ENCODE measurements around the gene SMOC1.

Gene SMOC1

GRCh38 chr14:69941768-69942742 lies 62.8 kb downstream of the SMOC1 start:
- DNase-seq (ENCODE audit: low read depth in 2 of 2): no peak

- no peak for DNase-seq (ENCODE audit: low read depth in 2 of 2)
Observed at GRCh38 chr14:69943084-69943780, 64.0 kb downstream of the SMOC1 start.

GRCh38 chr14:69945347-69945746 lies 66.1 kb downstream of the SMOC1 start:
- no peak for DNase-seq (ENCODE audit: low read depth in 2 of 2)

GRCh38 chr14:69945912-69946311 lies 66.7 kb downstream of the SMOC1 start:
- no peak for DNase-seq (ENCODE audit: low read depth in 2 of 2)

GRCh38 chr14:69948351-69948750 lies 69.1 kb downstream of the SMOC1 start:
- DNase-seq (ENCODE audit: low read depth in 2 of 2): no peak

GRCh38 chr14:69951263-69951662 lies 72.0 kb downstream of the SMOC1 start:
- DNase-seq (ENCODE audit: low read depth in 2 of 2): no peak

GRCh38 chr14:69951935-69952334 lies 72.7 kb downstream of the SMOC1 start:
- DNase-seq (ENCODE audit: low read depth in 2 of 2): no peak

GRCh38 chr14:69953266-69953915 lies 74.2 kb downstream of the SMOC1 start:
- no peak for DNase-seq (ENCODE audit: low read depth in 2 of 2)

GRCh38 chr14:69955855-69956845 lies 76.9 kb downstream of the SMOC1 start:
- no peak for DNase-seq (ENCODE audit: low read depth in 2 of 2)

GRCh38 chr14:69956970-69957369 lies 77.8 kb downstream of the SMOC1 start:
- no peak for DNase-seq (ENCODE audit: low read depth in 2 of 2)

- DNase-seq (ENCODE audit: low read depth in 2 of 2): no peak
Observed at GRCh38 chr14:69957986-69958385, 78.8 kb downstream of the SMOC1 start.

GRCh38 chr14:69959136-69959535 lies 79.9 kb downstream of the SMOC1 start:
- no peak for DNase-seq (ENCODE audit: low read depth in 2 of 2)

- no peak for DNase-seq (ENCODE audit: low read depth in 2 of 2)
Observed at GRCh38 chr14:69960296-69960695, 81.1 kb downstream of the SMOC1 start.

- DNase-seq (ENCODE audit: low read depth in 2 of 2): no peak
Observed at GRCh38 chr14:69963966-69964365, 84.8 kb downstream of the SMOC1 start.

- no peak for DNase-seq (ENCODE audit: low read depth in 2 of 2)
Observed at GRCh38 chr14:69964841-69965240, 85.6 kb downstream of the SMOC1 start.

GRCh38 chr14:69968132-69968531 lies 88.9 kb downstream of the SMOC1 start:
- DNase-seq (ENCODE audit: low read depth in 2 of 2): no peak

- no peak for DNase-seq (ENCODE audit: low read depth in 2 of 2)
Observed at GRCh38 chr14:69968681-69969080, 89.5 kb downstream of the SMOC1 start.

GRCh38 chr14:69972755-69973154 lies 93.5 kb downstream of the SMOC1 start:
- DNase-seq (ENCODE audit: low read depth in 2 of 2): no peak

GRCh38 chr14:69973846-69974245 lies 94.6 kb downstream of the SMOC1 start:
- no peak for DNase-seq (ENCODE audit: low read depth in 2 of 2)

- no peak for DNase-seq (ENCODE audit: low read depth in 2 of 2)
Observed at GRCh38 chr14:69979882-69980281, 100.7 kb downstream of the SMOC1 start.
